PFSK-1 (cell line): ENCODE measurements around the gene DNAH1.

Experiments
- FOXP2 ChIP-seq: optimal IDR thresholded peaks from 2 replicates; pipeline ENCODE3; 2011; ENCODE audit warnings: borderline replicate concordance, control low read depth, inconsistent platforms; ENCODE audit not compliant: insufficient read depth; ENCODE audit errors: extremely low read length, extremely low read depth
- POLR2AphosphoS5 ChIP-seq: IDR thresholded peaks from 2 replicates; pipeline ENCODE4 v1.6.1; 2012; ENCODE audit warnings: low read depth, mild to moderate bottlenecking, control low read depth, low read length, moderate library complexity
- SIN3A ChIP-seq: IDR thresholded peaks from 2 replicates; pipeline ENCODE4 v1.6.1; 2012; ENCODE audit warnings: mild to moderate bottlenecking, low read length, moderate library complexity, borderline replicate concordance; ENCODE audit not compliant: insufficient read depth
- TAF1 ChIP-seq: IDR thresholded peaks from 2 replicates; pipeline ENCODE4 v1.6.1; 2012; ENCODE audit warnings: low read length, control low read depth, borderline replicate concordance; ENCODE audit not compliant: insufficient read depth
- TF ChIP-seq, protein P1 (sequence below), 2 experiments: IDR thresholded peaks; 2 replicates each; pipeline versions ENCODE4 v1.6.1 to v1.8.0; 2011 to 2012; ENCODE audit warnings: low read depth in 2 of 2, low read length in 2 of 2, control low read depth in 1 of 2, inconsistent platforms in 1 of 2, mild to moderate bottlenecking in 1 of 2, moderate library complexity in 1 of 2; ENCODE audit not compliant: insufficient read depth in 1 of 2

DNA sequence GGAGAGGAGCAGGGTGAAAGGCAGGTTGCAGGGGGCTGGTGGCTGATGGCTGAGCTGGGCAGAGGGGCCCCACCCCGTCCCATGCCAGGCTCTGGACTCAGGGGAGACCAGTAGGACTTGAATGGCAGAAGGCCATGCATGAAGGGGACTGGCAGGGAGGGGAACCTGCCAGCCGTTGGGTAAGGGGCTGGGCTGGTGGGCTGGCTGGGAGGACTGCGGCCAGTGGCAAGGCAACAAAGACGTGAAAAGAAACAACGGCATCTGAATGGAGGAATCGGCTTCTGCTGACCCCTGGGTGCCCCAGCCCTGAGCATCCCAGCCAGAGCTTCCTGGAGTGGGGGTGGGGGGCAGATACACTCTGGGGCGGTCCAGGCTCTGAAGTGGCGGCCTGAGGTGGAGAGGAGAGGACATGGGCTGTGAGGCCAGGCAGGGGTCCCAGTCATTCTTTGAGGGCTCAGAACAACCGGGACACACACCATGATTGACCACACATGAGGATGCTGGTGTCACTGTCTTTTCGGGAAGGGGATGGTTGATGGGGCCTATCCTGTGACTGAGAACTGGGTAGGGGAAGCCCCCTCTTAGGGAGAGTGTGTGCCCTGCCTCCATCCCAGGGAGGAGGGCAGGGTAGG lies 16.8 kb upstream of the DNAH1 start:
- no peak for TF ChIP-seq SIN3A
- TF ChIP-seq, protein P1, sequence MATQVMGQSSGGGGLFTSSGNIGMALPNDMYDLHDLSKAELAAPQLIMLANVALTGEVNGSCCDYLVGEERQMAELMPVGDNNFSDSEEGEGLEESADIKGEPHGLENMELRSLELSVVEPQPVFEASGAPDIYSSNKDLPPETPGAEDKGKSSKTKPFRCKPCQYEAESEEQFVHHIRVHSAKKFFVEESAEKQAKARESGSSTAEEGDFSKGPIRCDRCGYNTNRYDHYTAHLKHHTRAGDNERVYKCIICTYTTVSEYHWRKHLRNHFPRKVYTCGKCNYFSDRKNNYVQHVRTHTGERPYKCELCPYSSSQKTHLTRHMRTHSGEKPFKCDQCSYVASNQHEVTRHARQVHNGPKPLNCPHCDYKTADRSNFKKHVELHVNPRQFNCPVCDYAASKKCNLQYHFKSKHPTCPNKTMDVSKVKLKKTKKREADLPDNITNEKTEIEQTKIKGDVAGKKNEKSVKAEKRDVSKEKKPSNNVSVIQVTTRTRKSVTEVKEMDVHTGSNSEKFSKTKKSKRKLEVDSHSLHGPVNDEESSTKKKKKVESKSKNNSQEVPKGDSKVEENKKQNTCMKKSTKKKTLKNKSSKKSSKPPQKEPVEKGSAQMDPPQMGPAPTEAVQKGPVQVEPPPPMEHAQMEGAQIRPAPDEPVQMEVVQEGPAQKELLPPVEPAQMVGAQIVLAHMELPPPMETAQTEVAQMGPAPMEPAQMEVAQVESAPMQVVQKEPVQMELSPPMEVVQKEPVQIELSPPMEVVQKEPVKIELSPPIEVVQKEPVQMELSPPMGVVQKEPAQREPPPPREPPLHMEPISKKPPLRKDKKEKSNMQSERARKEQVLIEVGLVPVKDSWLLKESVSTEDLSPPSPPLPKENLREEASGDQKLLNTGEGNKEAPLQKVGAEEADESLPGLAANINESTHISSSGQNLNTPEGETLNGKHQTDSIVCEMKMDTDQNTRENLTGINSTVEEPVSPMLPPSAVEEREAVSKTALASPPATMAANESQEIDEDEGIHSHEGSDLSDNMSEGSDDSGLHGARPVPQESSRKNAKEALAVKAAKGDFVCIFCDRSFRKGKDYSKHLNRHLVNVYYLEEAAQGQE (IDR thresholded peaks at IDR 0.05; ENCODE audit: insufficient read depth in 1 of 2, low read depth in 2 of 2, low read length in 2 of 2), result no peak
- no peak for TF ChIP-seq TAF1
- no peak for TF ChIP-seq POLR2AphosphoS5
- no peak for TF ChIP-seq FOXP2
